ENCODE data around the gene PSMB3. TPM values are rescaled to one million over a fixed set of nuclear protein-coding genes. Genes with fewer than 3 reads are reported as not detected.

The PSMB3 gene
- total and polyA plus RNA-seq, 9 of the 15 experiments (the other 6 are each of a cell fraction or from before 2014, with no cell fraction given), result 460 to 2,775 (median 574) TPM

DNA sequence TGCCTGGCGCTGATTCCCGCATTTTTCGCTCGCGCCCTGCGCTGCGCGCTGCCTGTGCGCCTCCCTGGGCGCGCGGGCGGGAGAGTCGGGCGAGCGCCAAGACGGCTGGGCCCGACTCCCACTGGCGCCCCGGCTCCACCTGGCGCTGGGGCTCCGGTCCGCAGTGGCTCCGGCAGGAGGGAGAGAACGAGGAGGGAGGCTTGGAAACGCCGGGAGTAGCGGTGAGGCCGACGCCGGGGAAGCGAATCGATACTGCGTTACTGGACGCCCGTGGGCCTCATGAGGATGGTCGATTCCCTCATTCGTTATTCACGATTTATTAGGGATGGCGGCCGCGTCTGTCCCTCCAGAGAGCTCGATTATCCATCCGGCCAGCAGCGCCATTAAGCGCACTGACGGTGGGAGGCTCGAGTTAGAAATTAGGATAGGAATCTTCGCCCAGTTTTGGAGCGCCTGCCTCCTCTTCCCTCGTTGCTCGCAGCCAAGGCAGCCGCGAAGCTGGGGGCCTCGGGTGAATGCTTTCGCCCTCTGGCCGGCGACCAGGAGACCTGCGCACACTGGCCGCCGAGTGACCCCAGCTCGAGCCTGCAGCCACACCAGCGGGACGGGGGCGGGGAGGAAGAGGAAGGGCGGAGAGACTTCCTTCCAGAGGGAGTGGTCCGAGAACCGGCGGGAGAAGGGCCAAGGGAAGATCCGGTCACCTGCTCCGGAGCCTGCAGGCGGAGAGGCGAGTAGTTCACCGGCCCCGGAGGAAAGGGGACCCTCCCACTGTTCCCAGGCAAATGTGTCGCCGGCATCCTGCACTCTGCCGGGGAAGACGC is 3.1 kb upstream of the PSMB3 start (continued):
- TF ChIP-seq, protein P1, sequence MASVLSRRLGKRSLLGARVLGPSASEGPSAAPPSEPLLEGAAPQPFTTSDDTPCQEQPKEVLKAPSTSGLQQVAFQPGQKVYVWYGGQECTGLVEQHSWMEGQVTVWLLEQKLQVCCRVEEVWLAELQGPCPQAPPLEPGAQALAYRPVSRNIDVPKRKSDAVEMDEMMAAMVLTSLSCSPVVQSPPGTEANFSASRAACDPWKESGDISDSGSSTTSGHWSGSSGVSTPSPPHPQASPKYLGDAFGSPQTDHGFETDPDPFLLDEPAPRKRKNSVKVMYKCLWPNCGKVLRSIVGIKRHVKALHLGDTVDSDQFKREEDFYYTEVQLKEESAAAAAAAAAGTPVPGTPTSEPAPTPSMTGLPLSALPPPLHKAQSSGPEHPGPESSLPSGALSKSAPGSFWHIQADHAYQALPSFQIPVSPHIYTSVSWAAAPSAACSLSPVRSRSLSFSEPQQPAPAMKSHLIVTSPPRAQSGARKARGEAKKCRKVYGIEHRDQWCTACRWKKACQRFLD (CRISPR knock-in tag; IDR thresholded peaks at IDR 0.05), result no peak
- TF ChIP-seq RB1 (IDR thresholded peaks at IDR 0.05; ENCODE audit: low read depth) (peak; percentile 40), MBD1 (CRISPR knock-in tag; IDR thresholded peaks at IDR 0.05) (peak; percentile 41; the same call in 1 of the 2 replicates), TGIF2 (CRISPR knock-in tag; IDR thresholded peaks at IDR 0.05) (no peak), SIRT6 (IDR thresholded peaks at IDR 0.05; ENCODE audit: low read depth, low read length) (no peak), BRCA1 (IDR thresholded peaks at IDR 0.05) (no peak), BRCA1 (CRISPR knock-in tag; IDR thresholded peaks at IDR 0.05) (no peak), ZNF445 (CRISPR knock-in tag; IDR thresholded peaks at IDR 0.05; ENCODE audit: low read depth) (no peak), KLF6 (CRISPR knock-in tag; IDR thresholded peaks at IDR 0.05; ENCODE audit: borderline replicate concordance) (no peak), ZNF165 (CRISPR knock-in tag; IDR thresholded peaks at IDR 0.05; ENCODE audit: borderline replicate concordance) (no peak), CEBPG (CRISPR knock-in tag; IDR thresholded peaks at IDR 0.05) (no peak), CEBPG (tag; conservative IDR thresholded peaks at IDR 0.05 in 1 of 2, IDR thresholded peaks at IDR 0.05 in 1 of 2) (no peak), ZNF24 (IDR thresholded peaks at IDR 0.05) (0 out of 2 replicates have a peak, but pooled peaks have one; percentile 11), NFATC3 (IDR thresholded peaks at IDR 0.05) (no peak), MLX (CRISPR knock-in tag; conservative IDR thresholded peaks at IDR 0.05) (no peak), ZNF780A (CRISPR knock-in tag; IDR thresholded peaks at IDR 0.05) (no peak), GTF2E2 (tag; IDR thresholded peaks at IDR 0.05) (no peak), TARDBP (IDR thresholded peaks at IDR 0.05) (no peak), SNIP1 (IDR thresholded peaks at IDR 0.05; ENCODE audit: low read depth) (no peak), TBP (optimal IDR thresholded peaks at IDR 0.05; ENCODE audit: low read depth, low read length) (peak; percentile 88), ZC3H11A (IDR thresholded peaks at IDR 0.05; ENCODE audit: low read depth, low read length) (no peak), ZNF561 (CRISPR knock-in tag; conservative IDR thresholded peaks at IDR 0.05) (no peak), KDM2B (CRISPR knock-in tag; IDR thresholded peaks at IDR 0.05) (no peak)
- TF ChIP-seq, protein P2, sequence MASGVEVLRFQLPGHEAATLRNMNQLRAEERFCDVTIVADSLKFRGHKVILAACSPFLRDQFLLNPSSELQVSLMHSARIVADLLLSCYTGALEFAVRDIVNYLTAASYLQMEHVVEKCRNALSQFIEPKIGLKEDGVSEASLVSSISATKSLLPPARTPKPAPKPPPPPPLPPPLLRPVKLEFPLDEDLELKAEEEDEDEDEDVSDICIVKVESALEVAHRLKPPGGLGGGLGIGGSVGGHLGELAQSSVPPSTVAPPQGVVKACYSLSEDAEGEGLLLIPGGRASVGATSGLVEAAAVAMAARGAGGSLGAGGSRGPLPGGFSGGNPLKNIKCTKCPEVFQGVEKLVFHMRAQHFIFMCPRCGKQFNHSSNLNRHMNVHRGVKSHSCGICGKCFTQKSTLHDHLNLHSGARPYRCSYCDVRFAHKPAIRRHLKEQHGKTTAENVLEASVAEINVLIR (CRISPR knock-in tag; IDR thresholded peaks at IDR 0.05), result no peak

Measured in K562 (cell line).